GM19035 (cell line): ENCODE measurements around the gene DTX1.
"Not testable (repeated sequence)": the region's sequence is repeated elsewhere in the genome, so short reads cannot be mapped to it uniquely, and the experiment has no call there.

Experiments used
- ATAC-seq: cut with Tn5 transposase; IDR thresholded peaks from one replicate; pipeline ENCODE4 v1.9.1; 2021; ENCODE audit not compliant: unreplicated experiment

Gene DTX1

DNA sequence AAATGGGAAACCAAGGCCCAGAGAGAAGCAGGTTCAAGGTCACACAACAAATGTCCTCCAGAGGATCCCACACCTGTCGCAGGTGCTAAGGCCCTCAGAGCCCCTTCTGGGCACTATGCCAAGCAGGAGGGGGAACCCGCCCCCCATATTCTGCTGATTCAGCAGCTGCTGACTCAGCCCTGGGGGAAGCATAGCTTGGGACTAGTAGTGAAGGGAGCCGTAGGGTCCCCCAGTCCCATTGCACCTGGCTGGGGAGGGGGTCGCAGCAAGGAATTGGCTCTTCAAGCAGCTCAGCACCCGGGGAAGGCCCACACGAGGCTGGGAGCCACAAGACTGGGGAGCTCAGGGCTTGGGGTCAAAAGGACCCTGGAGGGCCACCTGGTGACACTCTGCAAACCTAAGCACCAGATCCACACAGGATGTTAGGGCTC is 78.0 kb downstream of the DTX1 start:
- no peak for ATAC-seq

DNA sequence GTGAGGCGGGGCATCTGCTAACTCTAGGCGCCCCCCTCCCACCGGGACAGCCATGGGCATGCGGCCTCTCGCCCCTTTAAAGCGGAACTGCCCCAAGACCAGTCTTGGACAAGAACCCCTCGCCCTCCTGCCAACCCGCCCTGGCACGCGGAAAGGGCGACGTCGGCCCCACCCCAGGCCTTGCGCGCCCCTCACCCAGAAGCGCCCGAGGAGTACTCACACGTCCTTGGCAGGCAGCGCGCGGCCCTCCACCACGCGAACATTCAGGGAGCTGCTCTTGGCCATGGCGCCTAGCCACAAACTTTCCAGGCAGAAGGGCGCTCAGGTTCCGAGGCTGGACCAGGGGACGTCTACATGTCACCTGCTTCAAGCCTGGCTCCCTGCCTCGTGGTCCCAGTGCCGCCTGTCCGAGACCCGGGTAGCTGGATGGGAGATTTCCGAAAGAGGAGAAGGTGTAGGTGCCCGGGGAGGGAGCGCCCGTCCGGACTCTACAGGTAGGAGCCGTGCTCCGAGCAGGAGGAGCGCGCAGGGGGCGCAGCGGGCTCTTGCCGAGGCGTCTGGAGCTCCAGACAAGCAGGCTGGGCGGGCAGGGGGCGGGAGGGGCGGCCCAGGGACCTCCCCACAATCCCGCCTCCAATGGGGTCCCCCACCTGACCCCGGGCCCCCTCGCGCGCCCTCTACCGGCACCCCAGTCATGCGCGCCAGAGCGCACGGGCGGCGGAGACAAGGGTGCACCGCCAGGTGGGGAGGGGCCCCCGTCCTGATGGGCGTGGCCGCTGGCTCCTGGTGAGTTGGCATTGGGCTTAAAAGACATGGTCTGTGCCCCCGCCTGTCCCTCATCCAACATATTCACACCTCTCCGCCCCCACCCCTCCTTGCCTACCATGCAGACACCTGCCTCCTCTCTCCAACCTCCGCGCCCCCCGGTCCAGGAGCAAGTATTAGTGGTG is 78.9 kb downstream of the DTX1 start, which contains the start of gene RASAL1:
RASAL1 (minus strand) TSS at position 584 of the 950 bp plus-strand sequence; CDS start at position 285, 299 bp downstream.
- no peak for ATAC-seq

DNA sequence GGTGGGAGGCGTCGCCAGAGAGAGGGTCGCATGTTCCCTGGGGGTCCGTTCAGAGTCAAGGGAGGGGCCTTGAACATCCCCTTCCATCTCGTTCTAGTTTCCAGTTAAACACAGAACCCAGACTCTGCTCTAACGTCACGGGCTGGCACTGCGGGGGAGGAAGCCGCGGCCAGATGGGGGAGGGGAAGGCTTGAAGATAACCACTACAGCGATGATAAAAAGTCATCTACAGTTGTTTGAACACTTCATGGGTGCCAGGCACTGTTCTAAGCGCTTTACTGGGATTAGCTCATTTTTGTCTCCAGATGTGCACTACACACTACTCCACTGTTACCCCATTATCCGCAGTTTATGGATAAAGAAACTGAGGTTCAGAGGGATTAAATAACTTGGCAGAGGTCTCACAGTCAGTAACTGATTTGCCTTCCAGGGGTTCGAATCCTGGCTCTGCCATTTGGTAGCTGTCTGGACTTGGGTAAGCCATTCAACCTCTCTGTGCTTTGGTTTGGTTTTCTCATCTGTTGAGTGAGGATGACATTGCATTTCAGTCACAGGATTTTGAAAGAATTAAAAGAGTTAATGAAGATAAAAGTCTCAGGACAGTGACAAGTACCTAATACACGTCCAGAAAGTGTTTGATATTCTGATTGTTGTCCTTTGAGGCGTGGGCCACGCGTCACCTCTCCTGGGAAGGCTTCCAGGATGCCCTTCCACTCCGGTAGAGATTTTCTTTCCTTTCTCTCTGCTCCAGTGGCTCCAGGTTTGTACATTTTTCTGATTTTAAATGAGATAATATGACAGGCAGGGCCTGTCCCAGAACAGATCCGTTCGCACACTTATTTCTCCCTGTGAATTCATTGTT is 79.8 kb downstream of the DTX1 start:
- no peak for ATAC-seq

DNA sequence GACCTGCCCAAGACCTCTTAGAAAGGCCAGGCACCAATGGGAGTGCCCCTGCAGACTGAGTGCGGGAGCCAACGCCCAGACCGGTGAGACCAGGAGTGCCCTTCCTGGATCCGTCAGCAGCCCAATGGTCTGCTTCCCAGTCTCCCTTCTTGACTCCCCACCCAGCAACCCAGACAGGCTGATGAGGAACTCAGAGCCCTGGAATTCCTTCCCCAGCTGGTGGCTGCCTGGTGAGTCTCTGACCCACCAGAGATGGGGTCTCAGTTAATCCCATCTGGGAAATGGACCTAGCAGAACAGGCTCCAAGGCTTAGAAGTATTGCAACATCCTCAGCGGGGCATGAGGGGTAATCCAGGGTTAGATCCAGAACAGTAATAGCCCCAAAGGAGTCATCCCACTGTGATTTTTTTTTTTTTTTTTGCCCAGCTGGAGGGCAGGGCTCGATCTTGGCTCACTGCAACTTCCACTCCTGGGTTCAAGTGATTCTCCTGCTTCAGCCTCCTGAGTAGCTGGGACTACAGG is 80.5 kb downstream of the DTX1 start:
- no peak for ATAC-seq

DNA sequence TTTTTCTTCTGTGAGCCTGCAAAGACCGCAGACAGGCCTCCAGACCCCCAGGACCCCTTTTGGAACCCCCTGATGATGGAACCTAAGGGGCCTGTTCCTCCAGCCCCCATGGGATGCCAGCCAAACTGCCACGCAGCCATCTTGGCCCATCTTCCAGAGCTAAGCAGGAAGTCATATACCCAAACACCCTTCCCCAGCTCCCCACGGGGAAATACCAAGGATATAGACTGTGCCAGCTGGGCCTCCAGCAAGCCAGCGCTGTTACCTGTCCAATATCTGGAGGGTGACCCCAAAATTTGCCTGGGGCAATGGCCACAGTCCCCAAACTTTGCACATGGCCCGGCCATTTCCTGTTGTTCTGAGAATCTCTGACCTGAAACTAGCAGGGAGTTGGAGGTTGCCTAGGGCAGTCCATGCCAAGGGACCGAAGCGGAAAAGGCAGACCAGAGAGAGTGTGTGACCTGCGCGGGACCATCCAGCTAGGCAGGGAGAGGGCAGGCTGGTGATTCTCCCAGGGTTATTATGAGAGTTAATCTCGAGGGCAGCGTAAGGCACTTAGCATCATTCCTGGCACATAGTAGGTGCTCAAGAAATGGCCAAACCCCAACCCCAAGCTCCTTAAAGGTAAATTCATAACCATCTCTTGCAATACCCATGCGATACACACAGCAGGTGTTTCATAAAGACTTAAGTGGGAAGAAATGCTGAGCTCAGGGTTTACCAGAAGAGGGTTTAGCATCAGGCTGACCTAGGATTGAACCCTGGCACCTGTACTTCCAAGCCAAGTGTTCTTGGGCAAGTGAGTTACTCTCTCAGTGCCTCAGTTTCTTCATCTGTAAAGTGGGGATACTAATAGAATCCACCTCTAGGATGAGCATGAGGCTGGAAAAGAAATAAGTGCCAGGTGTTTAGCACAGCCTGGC is 81.6 kb downstream of the DTX1 start:
- no peak for ATAC-seq

DNA sequence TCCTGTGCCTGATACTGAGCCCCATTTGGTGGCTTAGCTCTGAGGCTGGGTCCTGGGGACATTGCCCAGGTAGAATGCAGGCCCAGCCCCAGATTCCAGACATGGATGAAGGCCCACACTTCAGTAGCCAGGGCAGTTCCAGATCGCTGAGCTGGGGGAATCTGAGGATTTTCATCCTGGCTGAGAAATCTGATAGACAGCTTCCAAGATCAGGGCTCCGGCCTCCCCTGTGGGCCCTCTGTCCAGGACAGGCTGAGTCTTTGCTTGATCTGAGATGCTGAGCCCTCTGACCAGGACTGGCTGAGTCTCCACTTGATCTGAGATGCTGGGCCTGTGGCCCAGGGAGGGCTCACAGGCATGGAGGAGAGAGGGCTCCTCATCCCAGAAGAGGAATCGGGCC is 82.3 kb downstream of the DTX1 start:
- ATAC-seq: no peak

DNA sequence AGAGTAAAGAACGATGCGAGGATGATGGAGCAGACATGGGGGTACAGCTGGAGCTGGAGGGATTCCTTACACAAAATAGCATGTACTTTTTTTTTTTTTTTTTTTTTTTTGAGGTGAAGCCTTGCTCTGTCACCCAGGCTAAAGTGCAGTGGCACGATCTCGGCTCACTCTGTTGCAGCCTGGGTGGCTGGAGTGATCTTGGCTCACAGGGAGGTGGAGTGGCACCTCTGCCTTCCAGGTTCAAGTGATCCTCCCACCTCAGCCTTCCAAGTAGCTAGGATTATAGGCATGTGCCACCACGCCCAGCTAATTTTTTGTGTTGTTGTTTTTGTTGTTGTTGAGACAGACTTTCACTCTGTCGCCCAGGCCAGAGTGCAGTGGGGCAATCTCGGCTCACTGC is 84.2 kb downstream of the DTX1 start:
- no peak for ATAC-seq

DNA sequence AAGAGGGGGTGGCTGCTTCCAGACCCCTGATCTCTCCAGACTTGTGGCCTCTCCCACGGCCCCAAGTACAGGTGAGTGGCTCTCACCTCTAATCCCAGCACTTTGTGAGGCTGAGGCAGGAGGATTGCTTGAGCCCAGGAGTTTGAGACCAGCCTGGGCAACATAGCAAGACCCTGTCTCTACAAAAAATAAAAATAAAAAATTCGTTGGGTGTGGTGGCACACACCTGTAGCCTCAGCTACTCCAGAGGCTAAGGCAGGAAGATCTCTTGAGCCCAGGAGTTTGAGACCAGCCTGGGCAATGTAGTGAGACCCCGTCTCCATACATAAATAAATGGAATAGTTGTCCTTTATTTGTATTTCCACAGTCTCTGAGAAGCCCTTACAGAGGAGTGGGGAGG is 85.2 kb downstream of the DTX1 start:
- not testable (repeated sequence) for ATAC-seq

DNA sequence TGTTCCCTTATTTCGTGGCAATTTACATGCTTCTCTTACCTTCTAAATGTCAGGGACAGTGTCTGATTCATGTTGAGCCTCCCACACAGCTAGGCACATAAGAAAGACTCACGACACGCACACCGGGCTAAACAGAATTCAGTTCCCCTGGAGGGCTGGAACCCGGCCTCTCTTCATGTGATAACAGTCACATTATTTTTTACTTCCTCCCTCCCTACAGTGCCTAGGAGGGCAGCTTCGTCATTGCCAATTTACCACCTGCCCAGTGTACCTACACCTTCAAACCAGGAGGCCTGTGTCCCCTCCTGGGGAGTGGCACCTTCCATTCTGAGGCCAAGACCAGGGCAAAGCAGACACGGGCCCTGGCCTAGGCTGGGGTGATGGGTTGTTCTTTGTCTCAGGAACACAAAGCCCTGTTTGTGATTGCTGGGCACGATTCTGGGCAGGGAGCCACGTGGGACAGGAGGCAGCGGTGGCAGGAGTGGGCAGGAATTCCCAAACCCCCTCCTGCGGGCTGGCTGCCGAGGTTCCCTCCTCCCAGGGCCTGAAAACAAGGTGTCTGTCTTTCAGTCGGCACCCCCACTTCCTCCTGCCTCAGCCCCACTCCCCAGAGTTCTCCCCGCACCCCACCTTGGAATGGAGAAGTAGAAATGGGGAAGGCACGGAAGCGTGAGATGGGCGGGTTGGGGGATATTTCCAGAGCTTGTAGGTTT is 85.8 kb downstream of the DTX1 start:
- ATAC-seq: no peak

DNA sequence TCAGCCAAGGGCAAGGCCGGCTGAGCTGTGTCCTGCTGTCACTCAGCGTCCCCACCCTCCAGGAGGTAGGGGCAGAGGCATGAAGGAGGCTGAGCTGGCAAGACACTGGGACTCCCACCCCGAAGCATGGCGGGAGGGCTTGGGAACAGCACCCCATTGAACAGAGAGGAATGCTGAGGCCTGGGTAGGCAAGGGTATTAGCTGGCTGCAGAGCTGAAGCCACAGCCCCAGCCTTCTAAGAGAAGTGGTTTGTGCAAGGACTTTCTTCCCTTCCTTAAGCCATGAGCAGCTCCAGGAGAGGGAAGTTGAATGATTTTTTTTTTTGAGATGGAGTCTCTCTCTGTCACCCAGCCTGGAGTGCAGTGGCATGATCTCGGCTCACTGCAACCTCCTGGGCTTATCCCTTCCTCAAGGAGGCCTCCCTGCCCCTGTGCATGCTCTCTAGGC is 86.4 kb downstream of the DTX1 start:
- no peak for ATAC-seq

DNA sequence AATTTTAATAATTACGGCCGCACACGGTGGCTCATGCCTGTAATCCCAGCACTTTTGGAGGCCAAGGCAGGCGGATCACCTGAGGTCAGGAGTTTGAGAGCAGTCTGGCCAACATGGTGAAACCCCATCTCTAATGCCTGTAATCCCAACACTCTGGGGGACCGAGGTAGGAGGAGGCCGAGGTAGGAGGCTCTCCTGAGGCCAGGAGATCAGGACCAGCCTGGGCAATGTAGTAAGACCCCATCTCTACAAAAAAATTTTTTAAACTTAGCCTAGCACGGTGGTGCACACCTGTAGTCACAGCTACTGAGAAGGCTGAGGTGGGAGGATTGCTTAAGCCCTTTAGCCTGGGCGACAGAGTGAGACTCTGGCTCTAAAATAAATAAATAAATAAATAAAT is 87.4 kb downstream of the DTX1 start:
- no peak for ATAC-seq

DNA sequence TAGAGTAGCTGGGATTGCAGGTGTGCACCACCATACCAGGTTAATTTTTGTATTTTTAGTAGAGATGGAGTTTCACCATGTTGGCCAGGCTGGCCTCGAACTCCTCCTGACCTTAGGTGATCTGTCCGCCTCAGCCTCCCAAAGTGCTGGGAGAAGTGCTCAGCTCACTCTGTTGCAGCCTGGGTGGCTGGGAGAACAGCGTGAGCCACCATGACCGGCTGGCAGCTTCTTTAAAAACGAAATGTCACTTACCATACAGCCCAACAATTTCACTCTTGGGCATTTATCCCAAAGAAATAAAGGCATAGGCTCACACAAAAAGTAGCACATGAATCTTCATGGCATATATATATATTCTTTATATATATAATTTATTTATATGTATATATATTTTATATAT is 88.3 kb downstream of the DTX1 start:
- no peak for ATAC-seq

DNA sequence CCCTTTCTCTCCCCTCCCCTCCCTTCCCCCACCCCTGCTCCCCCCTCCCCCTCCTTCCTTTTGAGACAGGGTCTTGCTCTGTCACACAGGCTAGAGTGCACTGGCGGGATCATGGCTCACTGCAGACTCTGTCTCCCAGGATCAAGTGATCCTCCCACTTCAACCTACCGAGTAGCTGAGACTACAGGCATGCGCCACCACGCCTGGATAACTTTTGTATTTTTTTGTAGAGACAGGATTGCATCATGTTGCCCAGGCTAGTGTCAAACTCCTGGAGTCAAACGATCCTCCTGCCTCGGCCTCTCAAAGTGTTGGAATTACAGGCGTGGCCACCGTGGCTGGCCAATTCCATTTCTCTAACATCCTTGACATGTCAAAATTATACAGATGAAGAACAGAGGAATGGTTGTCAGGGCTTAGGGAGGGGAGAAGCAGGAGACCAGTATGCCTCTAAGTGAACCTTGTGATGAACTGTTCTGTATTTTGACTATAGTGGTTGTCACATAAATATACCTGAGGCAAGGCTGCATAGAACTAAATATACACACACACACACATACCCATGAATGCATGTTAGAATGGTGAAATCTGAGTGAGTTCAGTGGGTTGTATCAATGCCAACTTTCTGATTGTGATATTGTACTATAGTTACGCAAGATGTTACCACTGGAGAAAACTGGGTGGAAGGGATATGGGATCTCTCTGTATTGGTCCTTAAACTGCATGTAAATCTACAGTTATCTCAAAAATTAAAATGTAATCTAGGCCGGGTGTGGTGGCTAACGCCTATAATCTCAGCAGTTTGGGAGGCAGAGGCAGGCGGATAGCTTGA is 89.4 kb downstream of the DTX1 start:
- no peak for ATAC-seq

DNA sequence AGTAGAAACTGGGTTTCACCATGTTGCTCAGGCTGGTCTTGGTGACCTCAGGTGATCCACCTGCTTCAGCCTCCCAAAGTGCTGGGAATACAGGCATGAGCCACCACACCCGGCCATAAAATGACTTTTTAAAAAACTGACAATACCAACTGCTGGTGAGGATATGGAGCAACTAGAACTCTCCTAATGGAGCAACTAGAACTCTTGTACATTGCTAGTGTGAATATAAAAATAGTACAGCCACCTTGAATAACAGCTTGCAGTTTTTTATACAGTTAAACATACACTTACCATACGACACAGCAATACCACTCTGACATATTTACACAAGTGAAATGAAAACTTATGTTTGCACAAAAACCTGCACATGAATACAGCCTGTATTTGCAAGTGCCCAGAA is 90.5 kb downstream of the DTX1 start:
- ATAC-seq: no peak
